Stimulated activated naive CD8-positive, alpha-beta T cell treated with anti-CD3 and anti-CD28 coated beads, Interleukin-15, Interleukin-2, amounts not matched to agents 100 U/mL and 50 U/mL, for 24 hours (primary cell): ENCODE measurements around the gene THRAP3.
A peak's percentile ranks its signal among the peaks of the same experiment; 100 is the strongest.
"Not testable (repeated sequence)": the region's sequence is repeated elsewhere in the genome, so short reads cannot be mapped to it uniquely, and the experiment has no call there.

Source experiments
- ATAC-seq: fragments of 150-1000 bp; cut with Tn5 transposase; one replicate; pipeline ENCODE4 v1.10.0; 2021
- DNase-seq: peaks from one replicate; pipeline ENCODE4 v3.0.0; 2021

Gene THRAP3, protein sequence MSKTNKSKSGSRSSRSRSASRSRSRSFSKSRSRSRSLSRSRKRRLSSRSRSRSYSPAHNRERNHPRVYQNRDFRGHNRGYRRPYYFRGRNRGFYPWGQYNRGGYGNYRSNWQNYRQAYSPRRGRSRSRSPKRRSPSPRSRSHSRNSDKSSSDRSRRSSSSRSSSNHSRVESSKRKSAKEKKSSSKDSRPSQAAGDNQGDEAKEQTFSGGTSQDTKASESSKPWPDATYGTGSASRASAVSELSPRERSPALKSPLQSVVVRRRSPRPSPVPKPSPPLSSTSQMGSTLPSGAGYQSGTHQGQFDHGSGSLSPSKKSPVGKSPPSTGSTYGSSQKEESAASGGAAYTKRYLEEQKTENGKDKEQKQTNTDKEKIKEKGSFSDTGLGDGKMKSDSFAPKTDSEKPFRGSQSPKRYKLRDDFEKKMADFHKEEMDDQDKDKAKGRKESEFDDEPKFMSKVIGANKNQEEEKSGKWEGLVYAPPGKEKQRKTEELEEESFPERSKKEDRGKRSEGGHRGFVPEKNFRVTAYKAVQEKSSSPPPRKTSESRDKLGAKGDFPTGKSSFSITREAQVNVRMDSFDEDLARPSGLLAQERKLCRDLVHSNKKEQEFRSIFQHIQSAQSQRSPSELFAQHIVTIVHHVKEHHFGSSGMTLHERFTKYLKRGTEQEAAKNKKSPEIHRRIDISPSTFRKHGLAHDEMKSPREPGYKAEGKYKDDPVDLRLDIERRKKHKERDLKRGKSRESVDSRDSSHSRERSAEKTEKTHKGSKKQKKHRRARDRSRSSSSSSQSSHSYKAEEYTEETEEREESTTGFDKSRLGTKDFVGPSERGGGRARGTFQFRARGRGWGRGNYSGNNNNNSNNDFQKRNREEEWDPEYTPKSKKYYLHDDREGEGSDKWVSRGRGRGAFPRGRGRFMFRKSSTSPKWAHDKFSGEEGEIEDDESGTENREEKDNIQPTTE

DNA sequence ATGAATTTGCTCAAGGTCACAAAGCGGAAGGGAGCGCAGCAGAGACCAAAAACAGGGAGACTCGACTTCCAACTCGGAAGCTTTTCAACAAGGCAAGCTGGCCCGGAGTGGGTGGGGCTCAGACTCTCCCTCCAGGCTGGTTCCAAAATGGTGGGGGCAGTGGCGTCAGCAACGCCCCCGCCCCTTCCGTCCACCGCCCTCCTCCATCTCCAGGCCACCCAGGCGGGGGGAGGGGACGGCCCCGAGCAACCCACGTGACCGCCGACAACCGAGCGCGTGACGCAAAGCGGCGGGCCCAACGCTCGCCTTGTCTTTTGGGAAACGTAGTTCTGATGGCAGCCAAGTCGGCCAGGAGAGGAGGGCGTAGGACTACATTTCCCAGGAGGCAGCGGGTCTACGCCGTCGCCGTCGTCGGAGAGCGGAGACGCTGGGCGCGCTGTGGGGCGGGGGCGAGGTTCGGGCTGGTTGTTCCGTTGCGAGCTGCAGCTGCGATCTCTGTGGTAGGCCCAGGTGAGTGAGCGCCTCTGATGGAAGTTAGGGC is at the start of gene THRAP3:
THRAP3 (plus strand) TSS at position 448 of the 541 bp plus-strand sequence. CDS start 58,121 bp downstream, outside the sequence.
- DNase-seq (peak; percentile 99), ATAC-seq (peak; percentile 97)

DNA sequence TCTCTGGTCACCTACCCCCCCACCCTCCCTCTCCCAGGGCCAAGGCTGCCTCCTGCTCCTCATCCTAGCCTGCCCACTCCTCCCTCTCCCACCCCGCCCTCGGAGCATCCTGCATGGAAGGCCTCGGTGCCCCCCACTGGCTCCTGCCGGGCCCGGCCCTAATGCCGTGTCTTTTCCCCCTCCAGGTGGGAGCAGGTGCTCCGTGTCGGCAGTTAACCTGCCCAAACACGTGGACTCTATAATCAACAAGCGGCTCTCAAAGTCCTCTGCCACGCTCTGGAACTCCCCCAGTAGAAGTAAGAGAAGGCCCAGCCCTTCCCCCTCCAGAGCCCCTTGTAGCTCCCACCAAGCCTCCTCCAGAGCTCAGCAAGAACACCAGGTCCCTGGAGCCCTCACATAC is 49.5 kb upstream of the THRAP3 start:
- no peak for ATAC-seq
- DNase-seq = no peak

DNA sequence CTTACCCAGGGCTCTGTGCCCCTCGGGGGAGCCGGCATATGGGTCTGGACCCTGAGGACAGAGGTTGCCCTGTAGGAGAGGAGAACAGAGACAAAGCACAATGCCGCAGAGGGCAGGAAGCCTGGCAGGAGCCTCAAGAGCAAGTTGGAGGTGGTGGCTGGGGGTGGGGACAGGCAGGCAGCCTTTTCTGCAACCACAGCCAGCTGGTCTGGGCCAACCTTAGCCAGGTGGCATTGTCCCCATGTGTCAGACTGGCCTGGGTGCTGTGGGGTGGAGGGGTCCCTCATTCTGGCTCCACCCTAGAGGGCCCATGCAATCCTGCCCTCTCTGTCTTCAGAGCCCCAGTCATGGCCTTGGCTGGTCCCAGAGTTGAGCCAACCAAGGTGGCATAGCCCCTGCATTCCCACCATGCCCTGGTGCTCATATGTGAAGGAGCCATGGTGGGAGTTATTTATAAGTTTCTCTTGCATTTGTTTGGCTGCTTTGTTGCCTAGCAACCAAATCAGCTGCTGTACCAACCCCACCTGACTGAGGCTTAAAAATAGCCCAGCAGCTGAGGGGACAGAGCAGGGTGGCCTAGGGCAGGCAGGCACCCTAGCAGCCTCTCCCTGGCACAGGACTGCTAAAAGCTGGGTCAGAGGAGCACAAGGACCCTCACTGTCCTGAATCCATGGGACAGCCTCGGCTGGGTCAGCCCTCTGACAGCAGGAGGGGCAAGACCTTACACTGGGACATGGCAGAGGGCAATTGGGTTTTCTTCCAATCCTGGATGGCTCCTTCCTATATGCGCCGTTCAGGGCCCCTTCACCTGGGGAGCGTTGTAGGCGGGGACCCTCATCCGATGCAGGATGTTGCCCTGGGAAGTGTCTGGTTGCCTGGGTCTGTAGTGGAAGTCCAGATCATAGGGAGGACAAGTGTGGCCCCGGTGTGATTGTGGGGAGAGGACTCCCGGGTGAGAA is 48.8 kb upstream of the THRAP3 start:
- no peak for DNase-seq
- no peak for ATAC-seq

DNA sequence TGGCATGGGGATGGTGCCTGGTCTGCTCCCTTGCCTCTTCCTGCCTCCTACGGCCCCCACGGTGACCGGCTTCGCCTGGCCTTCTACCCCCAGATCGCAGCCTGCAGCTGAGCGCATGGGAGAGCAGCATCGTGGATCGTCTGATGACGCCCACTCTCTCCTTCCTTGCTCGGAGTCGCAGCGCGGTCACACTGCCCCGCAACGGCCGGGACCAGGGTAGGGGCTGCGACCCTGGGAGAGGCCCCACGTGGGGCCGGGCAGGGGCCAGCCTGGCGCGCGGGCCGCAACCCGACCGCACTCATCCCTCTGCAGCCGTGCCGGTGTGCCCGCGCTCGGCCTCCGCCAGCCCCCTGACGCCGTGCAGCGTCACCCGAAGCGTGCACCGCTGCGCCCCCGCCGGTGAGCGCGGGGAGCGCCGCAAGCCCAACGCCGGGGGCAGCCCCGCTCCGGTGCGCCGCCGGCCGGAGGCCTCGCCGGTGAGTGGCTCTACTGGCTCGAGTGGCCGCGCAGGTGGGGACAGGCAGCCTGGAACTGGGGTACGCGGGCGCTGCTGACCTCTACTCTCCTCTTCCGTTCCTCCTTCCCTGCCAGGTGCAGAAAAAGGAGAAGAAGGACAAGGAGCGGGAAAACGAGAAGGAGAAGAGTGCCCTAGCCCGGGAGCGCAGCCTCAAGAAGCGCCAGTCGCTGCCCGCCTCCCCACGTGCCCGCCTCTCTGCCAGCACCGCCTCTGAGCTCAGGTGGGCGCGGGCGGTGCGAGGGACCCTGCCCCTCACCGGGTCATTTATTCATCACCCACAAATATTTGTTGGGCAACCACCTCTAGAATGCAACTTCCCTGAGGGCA is 47.9 kb upstream of the THRAP3 start:
- ATAC-seq (no peak), DNase-seq (no peak)

DNA sequence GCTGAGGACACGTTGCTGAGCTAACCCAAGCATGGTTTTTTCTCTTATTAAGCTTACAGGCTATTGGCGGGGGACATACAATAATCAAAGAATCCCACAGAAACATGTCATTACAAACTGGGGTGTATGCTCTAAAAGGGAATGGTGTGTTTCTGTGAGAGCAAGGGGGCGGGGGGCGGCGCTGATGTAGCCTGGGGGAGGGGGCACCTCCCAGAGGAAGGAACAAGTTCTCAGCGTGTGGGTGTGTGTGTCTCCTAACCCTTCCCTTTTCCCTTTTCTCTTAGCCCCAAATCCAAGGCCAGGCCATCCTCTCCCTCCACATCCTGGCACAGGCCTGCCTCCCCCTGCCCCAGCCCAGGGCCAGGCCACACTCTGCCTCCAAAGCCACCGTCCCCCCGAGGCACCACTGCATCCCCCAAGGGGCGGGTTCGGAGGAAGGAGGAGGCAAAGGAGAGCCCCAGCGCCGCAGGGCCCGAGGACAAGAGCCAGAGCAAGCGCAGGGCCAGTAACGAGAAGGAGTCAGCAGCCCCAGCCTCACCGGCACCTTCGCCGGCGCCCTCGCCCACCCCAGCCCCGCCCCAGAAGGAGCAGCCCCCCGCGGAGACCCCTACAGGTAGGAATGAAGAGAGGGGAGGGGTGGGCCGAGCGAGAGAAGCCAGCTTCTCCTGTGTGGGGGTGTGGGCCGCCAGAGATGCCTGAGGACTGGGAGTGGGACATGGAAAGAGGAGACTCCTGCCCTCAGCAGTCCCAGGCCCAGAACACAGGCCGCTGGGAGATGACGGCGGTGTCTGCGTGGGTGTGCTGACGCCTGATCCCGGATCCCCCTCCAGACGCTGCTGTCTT is 46.4 kb upstream of the THRAP3 start:
- DNase-seq = no peak
- no peak for ATAC-seq

DNA sequence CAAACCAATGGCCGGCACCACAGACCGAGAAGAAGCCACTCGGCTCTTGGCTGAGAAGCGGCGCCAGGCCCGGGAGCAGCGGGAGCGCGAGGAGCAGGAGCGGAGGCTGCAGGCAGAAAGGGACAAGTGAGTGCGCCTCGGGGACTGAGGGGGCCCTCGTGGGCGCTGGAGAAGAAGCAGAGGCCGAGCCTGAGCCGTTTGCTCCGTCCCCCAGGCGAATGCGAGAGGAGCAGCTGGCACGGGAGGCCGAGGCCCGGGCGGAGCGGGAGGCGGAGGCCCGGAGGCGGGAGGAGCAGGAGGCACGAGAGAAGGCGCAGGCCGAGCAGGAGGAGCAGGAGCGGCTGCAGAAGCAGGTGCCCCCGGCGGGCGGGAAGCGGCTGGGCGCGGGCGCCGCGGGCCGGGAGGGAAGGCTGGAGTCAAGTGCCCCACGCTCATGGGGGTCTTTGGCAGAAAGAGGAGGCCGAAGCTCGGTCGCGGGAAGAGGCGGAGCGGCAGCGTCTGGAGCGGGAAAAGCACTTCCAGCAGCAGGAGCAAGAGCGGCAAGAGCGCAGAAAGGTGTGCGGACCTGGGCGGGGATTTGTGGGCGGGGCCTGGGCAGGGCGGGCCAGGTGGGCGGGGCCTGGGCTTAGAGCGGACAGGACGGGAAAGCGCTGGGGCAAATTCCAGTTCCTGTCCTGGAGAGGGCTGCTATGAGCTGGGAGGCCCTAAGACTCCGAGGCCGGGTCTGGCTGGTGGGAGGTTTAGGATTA is 45.6 kb upstream of the THRAP3 start:
- DNase-seq (no peak), ATAC-seq (no peak)

DNA sequence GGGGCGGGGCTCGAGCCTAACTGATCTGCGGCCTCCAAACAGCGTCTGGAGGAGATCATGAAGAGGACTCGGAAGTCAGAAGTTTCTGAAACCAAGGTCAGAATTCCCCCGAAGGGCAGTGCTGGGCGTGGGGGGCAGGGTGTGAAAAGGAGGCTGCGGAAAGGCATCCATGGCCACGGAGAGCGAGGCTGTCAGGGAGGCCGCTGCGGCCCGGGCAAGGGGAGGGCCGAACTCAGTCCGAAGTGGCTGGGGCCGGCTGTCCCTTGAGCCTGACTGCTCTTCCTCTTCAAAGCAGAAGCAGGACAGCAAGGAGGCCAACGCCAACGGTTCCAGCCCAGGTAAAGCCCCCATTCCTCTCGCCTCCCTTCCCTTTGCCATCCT is 45.0 kb upstream of the THRAP3 start:
- no peak for DNase-seq
- no peak for ATAC-seq

DNA sequence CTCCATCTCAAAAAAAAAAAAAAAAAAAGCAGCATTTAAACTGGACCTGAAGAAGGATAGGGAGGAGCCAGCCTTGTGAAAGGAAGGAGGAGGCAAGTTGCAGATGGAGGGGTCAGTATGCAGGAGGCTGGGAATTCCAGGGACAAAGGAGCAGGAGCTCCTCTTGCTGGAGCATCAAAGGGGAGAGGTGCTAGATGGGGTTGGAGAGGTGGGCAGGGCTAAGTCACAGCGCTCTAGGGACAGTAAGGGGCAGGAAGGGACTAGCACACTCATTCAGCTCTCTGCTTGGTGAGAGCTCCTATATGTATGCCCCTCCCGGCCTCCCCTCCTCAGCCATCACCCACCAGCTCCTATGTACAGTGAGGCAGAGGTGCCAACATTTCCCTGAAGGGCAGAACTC is 41.5 kb upstream of the THRAP3 start:
- DNase-seq (no peak), ATAC-seq (peak; percentile 30)

DNA sequence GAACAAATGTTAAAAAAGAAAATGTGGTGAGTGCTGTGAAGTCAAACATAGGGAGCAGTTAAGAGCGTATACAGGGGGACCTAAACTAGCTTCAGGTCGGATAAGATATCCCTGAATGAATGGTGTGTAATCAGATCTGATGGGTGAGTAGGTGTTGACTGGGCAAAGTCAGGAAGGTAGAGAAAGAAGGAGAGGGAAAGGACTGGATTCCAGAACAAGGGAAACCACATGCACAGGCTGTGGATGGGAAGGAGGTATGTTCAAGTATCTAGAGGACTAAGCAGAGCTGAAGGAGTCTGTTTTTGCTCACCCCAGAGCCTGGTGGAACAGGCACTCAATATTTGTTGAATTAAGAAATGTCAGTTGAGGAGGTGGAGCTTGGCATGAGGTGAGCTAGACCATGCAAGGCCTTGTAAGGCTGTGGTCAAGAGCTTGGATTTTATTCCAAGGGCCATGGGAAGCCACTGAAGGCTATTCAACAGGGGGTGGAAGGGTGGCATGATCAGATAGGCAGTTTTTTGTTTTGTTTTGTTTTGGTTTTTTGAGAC is 40.9 kb upstream of the THRAP3 start:
- ATAC-seq (no peak), DNase-seq (no peak)

DNA sequence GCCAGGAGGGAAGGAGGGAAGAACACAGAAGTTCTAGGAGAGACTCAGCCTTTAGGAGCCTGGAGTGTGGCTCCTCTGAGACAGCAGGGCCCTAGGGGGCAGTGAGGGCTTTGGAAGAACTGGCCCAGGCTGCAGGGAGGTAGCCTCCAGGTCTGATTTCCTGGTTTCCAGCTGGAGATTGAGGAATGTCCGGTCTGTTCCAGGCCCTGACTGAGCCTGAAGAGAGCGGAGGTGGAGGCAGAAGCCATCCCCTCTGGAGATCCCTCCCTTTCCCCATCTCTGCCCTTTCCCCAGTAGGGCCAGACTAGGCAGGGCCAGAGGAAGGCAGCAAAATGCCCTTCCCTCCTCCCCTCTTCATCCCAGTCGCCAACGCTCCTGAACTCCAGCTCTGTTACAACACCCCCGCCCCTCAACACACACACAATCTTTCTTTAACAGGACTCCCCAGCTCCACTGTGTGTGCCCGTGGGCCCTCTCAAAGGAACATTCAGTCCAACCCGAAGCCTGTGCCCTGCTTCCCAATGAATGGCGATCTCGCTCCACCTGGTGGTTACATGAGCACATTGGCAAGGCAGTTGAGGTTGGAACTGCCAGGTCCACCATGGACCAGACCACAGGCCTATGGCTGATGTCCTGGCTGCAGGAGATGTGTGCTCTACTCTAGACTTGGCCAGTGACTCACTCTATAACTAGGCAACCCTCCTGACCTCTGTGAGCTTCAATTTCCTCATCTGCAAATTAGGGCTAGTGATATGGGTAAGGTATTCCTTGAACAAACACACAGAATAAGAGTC is 36.2 kb upstream of the THRAP3 start:
- peak; percentile 75 for DNase-seq
- peak; percentile 95 for ATAC-seq

DNA sequence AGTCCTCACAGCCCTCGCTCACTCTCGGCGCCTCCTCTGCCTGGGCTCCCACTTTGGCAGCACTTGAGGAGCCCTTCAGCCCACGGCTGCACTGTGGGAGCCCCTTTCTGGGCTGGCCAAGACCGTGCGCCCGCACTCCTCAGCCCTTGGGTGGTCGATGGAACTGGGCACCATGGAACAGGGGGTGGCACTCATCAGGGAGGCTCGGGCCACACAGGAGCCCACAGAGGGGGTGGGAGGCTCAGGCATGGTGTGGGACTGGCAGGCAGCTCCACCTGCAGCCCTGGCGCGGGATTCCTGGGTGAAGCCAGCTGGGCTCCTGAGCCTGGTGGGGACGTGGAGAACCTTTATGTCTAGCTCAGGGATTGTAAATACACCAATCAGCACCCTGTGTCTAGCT is 27.4 kb upstream of the THRAP3 start:
- not testable (repeated sequence) for DNase-seq, ATAC-seq

DNA sequence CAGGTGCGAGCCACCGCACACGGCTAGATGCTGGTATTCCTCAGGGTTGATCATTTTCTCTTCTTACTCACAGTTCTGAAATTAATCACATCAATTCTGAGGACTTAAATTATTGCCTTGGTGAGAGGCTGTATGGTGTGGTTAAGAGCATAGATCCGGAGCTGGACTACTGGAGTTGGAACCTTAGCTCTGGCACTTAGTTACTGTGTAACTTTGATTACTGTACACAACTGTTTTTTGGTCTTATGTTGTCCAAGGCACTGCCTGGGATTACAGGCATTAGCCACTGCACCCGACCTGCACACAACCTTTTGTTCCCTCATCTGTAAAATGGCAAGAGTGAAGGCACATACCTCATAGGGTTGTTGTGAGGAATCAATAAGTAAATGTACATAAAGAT is 25.6 kb upstream of the THRAP3 start:
- DNase-seq = no peak
- no peak for ATAC-seq

DNA sequence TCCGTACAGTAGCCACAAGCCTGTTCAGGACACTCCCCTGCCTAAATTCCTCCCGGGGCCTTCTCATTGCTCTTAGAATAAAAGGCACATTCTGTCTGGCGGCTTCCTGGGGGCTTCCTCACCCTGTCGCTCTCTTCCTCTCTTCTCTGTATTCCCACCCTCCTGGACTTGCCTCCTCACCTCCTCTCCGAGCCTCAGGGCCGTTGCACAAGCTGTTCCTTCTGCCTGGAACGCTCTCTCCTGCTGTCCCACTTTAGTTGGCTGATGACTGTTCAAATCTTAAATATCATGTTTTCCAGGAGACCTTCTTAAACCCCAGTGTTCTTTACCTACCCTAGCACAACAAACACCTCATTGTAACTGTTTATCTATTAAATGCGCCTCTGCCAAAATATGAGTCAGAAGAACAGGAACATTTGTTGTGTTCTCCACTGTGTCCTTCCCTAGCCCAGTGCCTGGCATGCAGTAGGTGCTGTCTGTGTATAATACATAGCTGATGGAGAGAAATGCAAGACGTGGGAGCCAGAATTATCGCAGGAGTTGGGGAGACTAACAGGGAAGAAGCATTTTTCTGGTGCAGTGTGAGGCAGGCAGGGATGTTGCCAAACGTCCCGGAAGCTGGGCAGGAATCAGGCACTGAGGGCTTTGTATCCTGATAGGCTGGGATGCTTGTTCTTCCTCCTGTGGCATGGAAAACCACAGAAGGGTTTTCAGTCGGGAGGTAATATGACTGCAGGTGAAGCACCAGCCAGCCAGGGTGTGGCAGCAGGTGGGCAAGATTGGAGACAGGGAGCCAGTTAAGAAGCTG is 24.1 kb upstream of the THRAP3 start:
- no peak for ATAC-seq
- no peak for DNase-seq

DNA sequence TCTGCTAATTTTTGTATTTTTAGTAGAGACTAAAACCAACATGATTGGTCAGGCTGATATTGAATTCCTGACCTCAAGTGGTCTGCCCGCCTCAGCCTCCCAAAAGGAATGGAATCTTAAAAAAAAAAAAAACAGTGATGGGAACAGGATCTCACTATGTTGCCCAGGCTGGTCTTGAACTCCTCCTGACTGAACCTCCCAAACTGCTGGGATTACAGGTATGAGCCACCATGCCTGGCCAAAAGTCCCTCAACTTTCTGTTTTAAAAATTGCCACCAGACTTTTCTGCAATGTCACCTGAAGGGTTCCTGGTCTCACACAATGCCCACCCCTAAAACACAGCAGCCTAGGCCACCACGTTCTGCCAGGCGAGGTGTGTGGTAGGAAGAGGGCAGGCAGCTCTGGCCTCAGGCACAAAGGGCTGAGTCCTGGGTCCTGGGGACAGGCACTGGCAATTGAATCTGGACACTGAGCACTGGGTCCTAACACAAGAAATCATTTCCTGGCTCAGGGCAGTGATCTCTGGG is 21.2 kb upstream of the THRAP3 start:
- ATAC-seq = no peak
- no peak for DNase-seq

DNA sequence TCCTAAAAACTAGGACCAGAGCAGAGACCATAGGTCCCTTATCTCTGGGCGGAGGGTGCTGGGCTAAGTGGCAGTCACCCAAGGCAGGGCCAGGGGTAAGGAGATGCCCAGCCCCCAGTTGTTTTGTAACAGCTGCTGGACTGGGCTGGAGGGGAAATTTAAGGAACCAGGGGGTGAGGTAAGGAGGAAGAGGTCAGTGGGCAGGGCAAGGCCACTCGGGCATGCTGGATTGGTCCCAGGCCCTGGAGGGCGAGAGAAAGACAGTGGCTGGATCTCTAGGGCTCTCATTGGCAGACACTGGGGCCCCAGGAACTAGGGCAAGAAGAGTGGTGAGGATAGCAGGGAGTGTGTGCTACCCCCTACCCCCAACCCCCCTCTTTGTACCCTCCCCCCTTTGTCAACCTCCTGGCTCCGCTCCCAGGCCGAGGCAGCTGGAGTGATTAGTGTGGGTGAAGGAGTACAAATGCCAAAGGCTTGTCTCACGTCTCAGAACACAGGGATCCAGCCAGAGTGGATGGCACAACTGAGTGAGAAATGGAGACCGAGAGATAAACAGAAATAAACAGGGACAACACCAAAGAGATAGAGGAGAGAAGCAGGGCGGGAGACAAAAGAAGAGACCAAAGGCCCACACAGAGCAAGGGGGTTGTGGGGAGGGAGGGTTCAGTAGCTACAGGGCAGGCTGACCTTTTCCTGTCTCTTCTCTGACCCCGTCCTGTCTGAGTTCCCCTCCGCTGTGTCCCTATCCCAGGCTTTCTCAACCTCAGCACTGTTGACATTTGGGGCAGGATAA is 20.5 kb upstream of the THRAP3 start:
- DNase-seq (no peak), ATAC-seq (no peak)

DNA sequence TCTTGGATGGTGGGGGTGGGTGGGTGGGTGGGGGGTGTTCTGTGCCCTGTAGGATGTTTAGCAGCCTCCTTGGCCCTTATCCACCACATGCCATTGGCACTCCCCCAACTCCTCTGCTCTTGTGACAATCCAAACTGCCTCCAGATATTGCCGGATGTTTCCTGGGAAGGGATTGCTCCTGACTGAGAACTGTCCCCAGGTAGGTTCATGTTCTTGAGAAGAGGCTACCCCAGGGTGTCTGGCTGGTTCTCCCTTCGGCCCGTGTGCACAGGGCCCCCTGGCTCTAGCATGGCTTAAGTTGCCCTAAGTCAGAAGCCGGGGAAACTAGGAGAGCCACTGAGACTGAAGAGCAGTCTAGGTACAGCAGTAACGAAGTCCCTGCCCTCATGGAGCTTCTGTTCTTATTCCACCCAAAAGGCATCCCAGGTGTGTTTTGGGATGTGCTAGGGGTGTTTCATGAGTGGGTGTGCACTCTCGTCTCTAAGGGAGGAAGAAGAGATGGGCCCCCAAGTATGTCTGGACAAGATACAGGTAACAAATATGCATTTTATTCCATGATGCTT is 19.8 kb upstream of the THRAP3 start:
- no peak for DNase-seq
- ATAC-seq = no peak
